NCI-H1092 treated with DMSO at 0.1 percent for 48 hours (cell line): ENCODE results near the gene SIPA1.
"Not testable (repeated sequence)": the region's sequence is repeated elsewhere in the genome, so short reads cannot be mapped to it uniquely, and the experiment has no call there.

Source experiments
- DNase-seq: peaks from one replicate; lab custom pipeline; 2025; lab: John Stamatoyannopoulos, UW

SIPA1 gene

GRCh38 chr11:65661599-65662246 is 23.8 kb downstream of the SIPA1 start:
- no peak for DNase-seq

- DNase-seq: no peak
Observed at GRCh38 chr11:65662247-65662798, 24.4 kb downstream of the SIPA1 start.

GRCh38 chr11:65662799-65663638 is 25.1 kb downstream of the SIPA1 start, which contains the start of gene RELA:
RELA (minus strand) TSS chr11:65662916; CDS start chr11:65662832, 84 bp downstream.
- peak; percentile 88 for DNase-seq

GRCh38 chr11:65663639-65664200 is 25.8 kb downstream of the SIPA1 start:
- no peak for DNase-seq

- no peak for DNase-seq
Observed at GRCh38 chr11:65672180-65672860, 34.4 kb downstream of the SIPA1 start.

GRCh38 chr11:65672982-65673381 is 35.1 kb downstream of the SIPA1 start:
- no peak for DNase-seq

GRCh38 chr11:65680192-65680743 is 42.4 kb downstream of the SIPA1 start:
- DNase-seq: no peak

GRCh38 chr11:65683480-65683879 is 45.6 kb downstream of the SIPA1 start:
- DNase-seq: not testable (repeated sequence)

- no peak for DNase-seq
Observed at GRCh38 chr11:65685981-65686380, 48.1 kb downstream of the SIPA1 start.

GRCh38 chr11:65691847-65692246 is 53.9 kb downstream of the SIPA1 start:
- DNase-seq: not testable (repeated sequence)

GRCh38 chr11:65692367-65692766 is 54.5 kb downstream of the SIPA1 start:
- no peak for DNase-seq

GRCh38 chr11:65695459-65696241 is 57.7 kb downstream of the SIPA1 start:
- DNase-seq: peak; percentile 100

GRCh38 chr11:65696802-65697552 is 59.1 kb downstream of the SIPA1 start:
- DNase-seq: no peak

- DNase-seq: no peak
Observed at GRCh38 chr11:65698205-65698604, 60.3 kb downstream of the SIPA1 start.

- no peak for DNase-seq
Observed at GRCh38 chr11:65699306-65699705, 61.4 kb downstream of the SIPA1 start.

- DNase-seq: no peak
Observed at GRCh38 chr11:65700399-65700798, 62.5 kb downstream of the SIPA1 start.
